ENCODE results near the gene CYP2A13.
A peak's percentile ranks its signal among the peaks of the same experiment; 100 is the strongest.
"Not testable (repeated sequence)": the region's sequence is repeated elsewhere in the genome, so short reads cannot be mapped to it uniquely, and the experiment has no call there.

Gene CYP2A13

GRCh38 chr19:41088151-41088550 is at the start of gene CYP2A13:
CYP2A13 (plus strand) TSS chr19:41088451; CDS start chr19:41088472, 21 bp downstream.
- DNase-seq (ENCODE audit: low read depth) = no peak

- DNase-seq (ENCODE audit: low read depth) = no peak
These were observed 48.4 kb upstream of the CYP2A13 start for GRCh38 chr19:41039806-41040205.

- peak; percentile 9 for DNase-seq (ENCODE audit: low read depth)
These were observed 43.2 kb upstream of the CYP2A13 start for GRCh38 chr19:41045095-41045494.

GRCh38 chr19:41050426-41050825 is 37.8 kb upstream of the CYP2A13 start:
- no peak for DNase-seq (ENCODE audit: low read depth)

GRCh38 chr19:41052162-41052561 is 36.1 kb upstream of the CYP2A13 start:
- not testable (repeated sequence) for DNase-seq (ENCODE audit: low read depth)

GRCh38 chr19:41053331-41053730 is 34.9 kb upstream of the CYP2A13 start:
- not testable (repeated sequence) for DNase-seq (ENCODE audit: low read depth)

- peak; percentile 53 for DNase-seq (ENCODE audit: low read depth)
These were observed 23.2 kb upstream of the CYP2A13 start for GRCh38 chr19:41064974-41065569.

- DNase-seq (ENCODE audit: low read depth) = no peak
These were observed 12.0 kb upstream of the CYP2A13 start for GRCh38 chr19:41076286-41076685.

- no peak for DNase-seq (ENCODE audit: low read depth)
These were observed 4.7 kb upstream of the CYP2A13 start for GRCh38 chr19:41083516-41083915.

GRCh38 chr19:41085748-41086415 is 2.4 kb upstream of the CYP2A13 start:
- no peak for DNase-seq (ENCODE audit: low read depth)

GRCh38 chr19:41089959-41090358 is 1.7 kb downstream of the CYP2A13 start:
- DNase-seq (ENCODE audit: low read depth) = no peak

- DNase-seq (ENCODE audit: low read depth) = no peak
These were observed 7.5 kb downstream of the CYP2A13 start for GRCh38 chr19:41095703-41096102.

GRCh38 chr19:41096353-41096752 is 8.1 kb downstream of the CYP2A13 start:
- no peak for DNase-seq (ENCODE audit: low read depth)

GRCh38 chr19:41097302-41097701 is 9.1 kb downstream of the CYP2A13 start:
- DNase-seq (ENCODE audit: low read depth) = no peak

- DNase-seq (ENCODE audit: low read depth) = no peak
These were observed 10.5 kb downstream of the CYP2A13 start for GRCh38 chr19:41098762-41099161.

- DNase-seq (ENCODE audit: low read depth) = not testable (repeated sequence)
These were observed 14.0 kb downstream of the CYP2A13 start for GRCh38 chr19:41102210-41102609.

GRCh38 chr19:41106177-41106576 is 17.9 kb downstream of the CYP2A13 start:
- DNase-seq (ENCODE audit: low read depth) = no peak

GRCh38 chr19:41111296-41111695 is 23.0 kb downstream of the CYP2A13 start:
- no peak for DNase-seq (ENCODE audit: low read depth)

- DNase-seq (ENCODE audit: low read depth) = no peak
These were observed 23.6 kb downstream of the CYP2A13 start for GRCh38 chr19:41111750-41112295.

- DNase-seq (ENCODE audit: low read depth) = no peak
These were observed 24.6 kb downstream of the CYP2A13 start for GRCh38 chr19:41112728-41113290.

- DNase-seq (ENCODE audit: low read depth) = no peak
These were observed 25.9 kb downstream of the CYP2A13 start, which contains the start of gene CYP2F1 for GRCh38 chr19:41114132-41114531. CYP2F1 (plus strand) TSS chr19:41114432; CDS start chr19:41116189, 1,757 bp downstream.

- DNase-seq (ENCODE audit: low read depth) = no peak
These were observed 28.0 kb downstream of the CYP2A13 start for GRCh38 chr19:41116261-41116660.
